GM12878 (cell line): ENCODE results near the gene FIGLA. TPM values are rescaled to one million over a fixed set of nuclear protein-coding genes. Genes with fewer than 3 reads are reported as not detected.

Experiments used
- ATAC-seq: fragments of 200-7000 bp; cut with Tn5 transposase; 3 replicates; pipeline ENCODE4 v1.9.1; 2020; ENCODE audit warnings: mild to moderate bottlenecking, moderate library complexity
- BruUV-seq: library from RNA; stranded (reverse); fragments of 400-500 nt; replicated peaks from 2 replicates; lab custom pipeline; 2021; lab: Mats Ljungman, UMichigan
- CTCF ChIA-PET: fragments of 300-600 bp; sonication (Branson Sonifier 250); formaldehyde crosslinking; extraction: SDS; loops from one replicate; lab custom pipeline; 2021; ENCODE audit warnings: inconsistent platforms; lab: Yijun Ruan, JAX
- POLR2A ChIA-PET: fragments of 350-600 bp; formaldehyde crosslinking; extraction: SDS; loops from one replicate; lab custom pipeline; 2021; ENCODE audit warnings: inconsistent platforms; lab: Charles Lee
- RAD21 ChIA-PET: fragments of 300-600 bp; sonication (Branson Sonifier 250); formaldehyde crosslinking; loops from one replicate; lab custom pipeline; 2023; ENCODE audit warnings: antibody characterized with exemption; ENCODE audit not compliant: unreplicated experiment; lab: Charles Lee
- SMC1A ChIA-PET: fragments of 300-600 bp; sonication (Branson Sonifier 250); formaldehyde crosslinking; loops from one replicate; lab custom pipeline; 2023; ENCODE audit not compliant: unreplicated experiment, uncharacterized antibody; lab: Charles Lee
- DNase-seq: peaks from one replicate; pipeline ENCODE4 v3.0.0-alpha.2; 2011; ENCODE audit warnings: low read depth, low spot score
- FAIRE-seq: peaks from 3 replicates; lab custom pipeline; 2011; peaks lifted over from hg19 to GRCh38; lab: Jason Lieb, UNC
- H2AFZ ChIP-seq: 2 replicates; pipeline ENCODE4 v1.6.0; 2011; ENCODE audit warnings: low read depth, low read length, control low read depth; ENCODE audit not compliant: control insufficient read depth
- H3K27ac ChIP-seq: 2 replicates; pipeline ENCODE4 v1.5.1; 2011; ENCODE audit warnings: control low read depth; ENCODE audit not compliant: control insufficient read depth, insufficient read depth
- H3K27me3 ChIP-seq, 2 experiments: replicated peaks in 1 of 2; 2 replicates each; pipeline versions ENCODE4 v1.6.0 to v1.6.1; 2011; ENCODE audit warnings: low read length in 1 of 2; ENCODE audit not compliant: control insufficient read depth in 2 of 2, insufficient read depth in 2 of 2
- H3K36me3 ChIP-seq, 2 experiments: 2 replicates each; pipeline ENCODE4 v1.5.1; 2011; ENCODE audit warnings: low read length in 1 of 2; ENCODE audit not compliant: control insufficient read depth in 2 of 2, insufficient read depth in 2 of 2
- H3K4me1 ChIP-seq: 2 replicates; pipeline ENCODE4 v1.6.1; 2011; ENCODE audit warnings: mild to moderate bottlenecking, low read length, moderate library complexity, mixed read lengths; ENCODE audit not compliant: control insufficient read depth, insufficient read depth
- H3K4me2 ChIP-seq: 2 replicates; pipeline ENCODE4 v1.6.0; 2011; ENCODE audit warnings: control low read depth; ENCODE audit not compliant: control insufficient read depth, insufficient read depth
- H3K4me3 ChIP-seq: fragments of 200-600 bp; sonication (generic); 2 replicates; pipeline ENCODE4 v1.5.1; 2016
- H3K79me2 ChIP-seq: 2 replicates; pipeline ENCODE4 v1.6.0; 2011; ENCODE audit warnings: low read length; ENCODE audit not compliant: control insufficient read depth, insufficient read depth
- H3K9ac ChIP-seq: 2 replicates; pipeline ENCODE4 v1.8.0; 2011; ENCODE audit warnings: low read length, control low read depth, mixed read lengths; ENCODE audit not compliant: control insufficient read depth, insufficient read depth
- H3K9me3 ChIP-seq: replicated peaks from 3 replicates; pipeline ENCODE4 v1.5.1; 2011; ENCODE audit warnings: mild to moderate bottlenecking, low read length; ENCODE audit not compliant: control insufficient read depth, insufficient read depth
- H4K20me1 ChIP-seq: 2 replicates; pipeline ENCODE4 v1.6.0; 2011; ENCODE audit not compliant: control insufficient read depth, insufficient read depth
- EGR1 ChIP-seq, 2 experiments: IDR thresholded peaks; 1 replicate in 1 of 2; 2 replicates in 1 of 2; pipeline ENCODE4 v1.6.1; 2011 to 2012; ENCODE audit warnings: low read depth in 2 of 2, low read length in 2 of 2, borderline replicate concordance in 1 of 2, mild to moderate bottlenecking in 1 of 2, moderate library complexity in 1 of 2
- JUNB ChIP-seq: IDR thresholded peaks from 2 replicates; pipeline ENCODE4 v1.6.1; 2016; ENCODE audit warnings: antibody characterized with exemption, mild to moderate bottlenecking
- KAT2A ChIP-seq: conservative IDR thresholded peaks from 2 replicates; pipeline ENCODE4 v1.6.1; 2011; ENCODE audit warnings: low read depth, low read length; ENCODE audit not compliant: control insufficient read depth
- KLF5 ChIP-seq: fragments of 450-650 bp; IDR thresholded peaks from 2 replicates; pipeline ENCODE4 v1.6.1; 2014; ENCODE audit warnings: mild to moderate bottlenecking; ENCODE audit not compliant: partially characterized antibody
- MYB ChIP-seq: fragments of 150-350 bp; IDR thresholded peaks from 2 replicates; pipeline ENCODE4 v1.6.1; 2014; ENCODE audit warnings: mild to moderate bottlenecking, low read depth, low read length, borderline replicate concordance
- NFIC ChIP-seq: IDR thresholded peaks from 2 replicates; pipeline ENCODE4 v1.6.1; 2012; ENCODE audit warnings: low read depth, mild to moderate bottlenecking, inconsistent platforms, low read length, moderate library complexity
- RAD51 ChIP-seq: fragments of 450-650 bp; IDR thresholded peaks from 2 replicates; pipeline ENCODE4 v1.6.1; 2016; ENCODE audit warnings: moderate library complexity, mild to moderate bottlenecking, inconsistent platforms
- RFX5 ChIP-seq: IDR thresholded peaks from 2 replicates; pipeline ENCODE4 v1.6.1; 2011; ENCODE audit warnings: low read depth, low read length, improper control_type of control experiment
- SMAD1 ChIP-seq: fragments of 450-650 bp; IDR thresholded peaks from 2 replicates; pipeline ENCODE4 v1.6.1; 2018; ENCODE audit warnings: mild to moderate bottlenecking, low read depth; ENCODE audit not compliant: partially characterized antibody
- SRF ChIP-seq, 2 experiments: IDR thresholded peaks; 2 replicates each; pipeline ENCODE4 v1.6.1; 2011; ENCODE audit warnings: low read depth in 2 of 2, low read length in 2 of 2, mild to moderate bottlenecking in 1 of 2, moderate library complexity in 1 of 2
- TBL1XR1 ChIP-seq: IDR thresholded peaks from 2 replicates; pipeline ENCODE4 v1.6.1; 2012; ENCODE audit warnings: low read depth, low read length, improper control_type of control experiment
- WGBS: methylation state at CpG from one replicate; pipeline ENCODE4 v1.1.6; 2016; ENCODE audit warnings: low lambda C conversion rate; ENCODE audit not compliant: insufficient replicate concordance, insufficient coverage; ENCODE audit errors: missing lambda C conversion rate; 5-methylcytosine and 5-hydroxymethylcytosine counted together
- in situ Hi-C: fragments of 300-500 bp; cut with MboI; formaldehyde crosslinking; loops from 9 replicates; pipeline ENCODE4 v1.14.3; 2018; ENCODE audit warnings: mixed read lengths
- intact Hi-C: fragments of 100-400 bp; cut with micrococcal nuclease; formaldehyde crosslinking; loops from one replicate; pipeline ENCODE4 v1.14.2; 2022; ENCODE audit not compliant: unreplicated experiment
- polyA plus RNA-seq, 11 experiments: library from polyadenylated mRNA; depleted of rRNA in 4 of 11; unstranded in 6 of 11; stranded (reverse) in 5 of 11; fragments of >200 nt; fragmentation: Nextera tagmentation in 4 of 11; fragmentation: Illumina TruSeq in 1 of 11; extraction: Ambion mirVana in 4 of 11; extraction: Trizol in 1 of 11; gene quantifications; 1 replicate in 1 of 11; 2 replicates in 10 of 11; pipeline versions ENCODE4 v1.2.1 to v1.2.3, GENCODE V29; 2011 to 2016; ENCODE audit warnings: inconsistent platforms in 2 of 11, missing spikeins in 2 of 11, low read depth in 1 of 11
- total RNA-seq, 4 experiments: library from RNA; depleted of rRNA in 3 of 4; stranded (reverse); fragments of >200 nt in 3 of 4; fragmentation: Illumina TruSeq in 1 of 4; extraction: Trizol in 1 of 4; gene quantifications; 2 replicates each; pipeline versions ENCODE4 v1.2.1 to v1.2.3, GENCODE V29; 2013 to 2021
- TF ChIP-seq, protein P1 (sequence below): IDR thresholded peaks from 2 replicates; pipeline ENCODE4 v1.6.1; 2012; ENCODE audit warnings: low read length, inconsistent platforms
- TF ChIP-seq, protein P2 (sequence below): fragments of 450-650 bp; formaldehyde crosslinking; IDR thresholded peaks from 2 replicates; pipeline ENCODE4 v1.5.0; 2022; ENCODE audit warnings: mild to moderate bottlenecking, missing genetic modification characterization
- TF ChIP-seq, protein P3 (sequence below): fragments of 450-650 bp; formaldehyde crosslinking; IDR thresholded peaks from 2 replicates; pipeline ENCODE4 v1.4.0; 2022; ENCODE audit warnings: mild to moderate bottlenecking, moderate library complexity

The FIGLA gene
- total and polyA plus RNA-seq, 10 of the 15 experiments (the other 5 are each of a cell fraction or from before 2014, with no cell fraction given), result not detected

DNA sequence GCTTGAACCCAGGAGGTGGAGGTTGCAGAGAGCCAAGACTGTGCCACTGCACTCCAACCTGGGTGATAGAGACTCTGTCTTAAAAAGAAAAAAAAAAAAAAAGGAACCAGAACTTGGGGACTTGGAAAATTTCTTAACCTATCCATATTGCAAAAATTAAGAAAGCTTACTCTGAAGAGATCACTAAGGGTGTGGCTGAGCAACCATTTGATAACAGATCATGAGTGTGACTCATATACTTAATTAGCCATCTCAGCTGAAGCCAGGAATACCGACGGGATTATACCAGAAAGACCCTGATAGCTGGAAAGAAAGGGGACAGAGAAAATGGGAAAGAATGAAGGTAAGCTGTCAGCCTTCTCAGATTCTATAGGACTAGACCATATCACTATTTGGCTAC lies 15.3 kb downstream of the FIGLA start:
- TF ChIP-seq SRF (IDR thresholded peaks at IDR 0.05; ENCODE audit: low read depth in 2 of 2, low read length in 2 of 2), result no peak
- TF ChIP-seq, protein P1, sequence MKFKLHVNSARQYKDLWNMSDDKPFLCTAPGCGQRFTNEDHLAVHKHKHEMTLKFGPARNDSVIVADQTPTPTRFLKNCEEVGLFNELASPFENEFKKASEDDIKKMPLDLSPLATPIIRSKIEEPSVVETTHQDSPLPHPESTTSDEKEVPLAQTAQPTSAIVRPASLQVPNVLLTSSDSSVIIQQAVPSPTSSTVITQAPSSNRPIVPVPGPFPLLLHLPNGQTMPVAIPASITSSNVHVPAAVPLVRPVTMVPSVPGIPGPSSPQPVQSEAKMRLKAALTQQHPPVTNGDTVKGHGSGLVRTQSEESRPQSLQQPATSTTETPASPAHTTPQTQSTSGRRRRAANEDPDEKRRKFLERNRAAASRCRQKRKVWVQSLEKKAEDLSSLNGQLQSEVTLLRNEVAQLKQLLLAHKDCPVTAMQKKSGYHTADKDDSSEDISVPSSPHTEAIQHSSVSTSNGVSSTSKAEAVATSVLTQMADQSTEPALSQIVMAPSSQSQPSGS, result no peak
- no peak for TF ChIP-seq RAD51
- no peak for TF ChIP-seq MYB
- no peak for TF ChIP-seq KLF5
- no peak for TF ChIP-seq RFX5
- TF ChIP-seq KAT2A, result no peak
- TF ChIP-seq, protein P2, sequence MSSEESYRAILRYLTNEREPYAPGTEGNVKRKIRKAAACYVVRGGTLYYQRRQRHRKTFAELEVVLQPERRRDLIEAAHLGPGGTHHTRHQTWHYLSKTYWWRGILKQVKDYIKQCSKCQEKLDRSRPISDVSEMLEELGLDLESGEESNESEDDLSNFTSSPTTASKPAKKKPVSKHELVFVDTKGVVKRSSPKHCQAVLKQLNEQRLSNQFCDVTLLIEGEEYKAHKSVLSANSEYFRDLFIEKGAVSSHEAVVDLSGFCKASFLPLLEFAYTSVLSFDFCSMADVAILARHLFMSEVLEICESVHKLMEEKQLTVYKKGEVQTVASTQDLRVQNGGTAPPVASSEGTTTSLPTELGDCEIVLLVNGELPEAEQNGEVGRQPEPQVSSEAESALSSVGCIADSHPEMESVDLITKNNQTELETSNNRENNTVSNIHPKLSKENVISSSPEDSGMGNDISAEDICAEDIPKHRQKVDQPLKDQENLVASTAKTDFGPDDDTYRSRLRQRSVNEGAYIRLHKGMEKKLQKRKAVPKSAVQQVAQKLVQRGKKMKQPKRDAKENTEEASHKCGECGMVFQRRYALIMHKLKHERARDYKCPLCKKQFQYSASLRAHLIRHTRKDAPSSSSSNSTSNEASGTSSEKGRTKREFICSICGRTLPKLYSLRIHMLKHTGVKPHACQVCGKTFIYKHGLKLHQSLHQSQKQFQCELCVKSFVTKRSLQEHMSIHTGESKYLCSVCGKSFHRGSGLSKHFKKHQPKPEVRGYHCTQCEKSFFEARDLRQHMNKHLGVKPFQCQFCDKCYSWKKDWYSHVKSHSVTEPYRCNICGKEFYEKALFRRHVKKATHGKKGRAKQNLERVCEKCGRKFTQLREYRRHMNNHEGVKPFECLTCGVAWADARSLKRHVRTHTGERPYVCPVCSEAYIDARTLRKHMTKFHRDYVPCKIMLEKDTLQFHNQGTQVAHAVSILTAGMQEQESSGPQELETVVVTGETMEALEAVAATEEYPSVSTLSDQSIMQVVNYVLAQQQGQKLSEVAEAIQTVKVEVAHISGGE (CRISPR knock-in tag), result no peak
- no peak for TF ChIP-seq SMAD1
- no peak for TF ChIP-seq NFIC
- TF ChIP-seq, protein P3, sequence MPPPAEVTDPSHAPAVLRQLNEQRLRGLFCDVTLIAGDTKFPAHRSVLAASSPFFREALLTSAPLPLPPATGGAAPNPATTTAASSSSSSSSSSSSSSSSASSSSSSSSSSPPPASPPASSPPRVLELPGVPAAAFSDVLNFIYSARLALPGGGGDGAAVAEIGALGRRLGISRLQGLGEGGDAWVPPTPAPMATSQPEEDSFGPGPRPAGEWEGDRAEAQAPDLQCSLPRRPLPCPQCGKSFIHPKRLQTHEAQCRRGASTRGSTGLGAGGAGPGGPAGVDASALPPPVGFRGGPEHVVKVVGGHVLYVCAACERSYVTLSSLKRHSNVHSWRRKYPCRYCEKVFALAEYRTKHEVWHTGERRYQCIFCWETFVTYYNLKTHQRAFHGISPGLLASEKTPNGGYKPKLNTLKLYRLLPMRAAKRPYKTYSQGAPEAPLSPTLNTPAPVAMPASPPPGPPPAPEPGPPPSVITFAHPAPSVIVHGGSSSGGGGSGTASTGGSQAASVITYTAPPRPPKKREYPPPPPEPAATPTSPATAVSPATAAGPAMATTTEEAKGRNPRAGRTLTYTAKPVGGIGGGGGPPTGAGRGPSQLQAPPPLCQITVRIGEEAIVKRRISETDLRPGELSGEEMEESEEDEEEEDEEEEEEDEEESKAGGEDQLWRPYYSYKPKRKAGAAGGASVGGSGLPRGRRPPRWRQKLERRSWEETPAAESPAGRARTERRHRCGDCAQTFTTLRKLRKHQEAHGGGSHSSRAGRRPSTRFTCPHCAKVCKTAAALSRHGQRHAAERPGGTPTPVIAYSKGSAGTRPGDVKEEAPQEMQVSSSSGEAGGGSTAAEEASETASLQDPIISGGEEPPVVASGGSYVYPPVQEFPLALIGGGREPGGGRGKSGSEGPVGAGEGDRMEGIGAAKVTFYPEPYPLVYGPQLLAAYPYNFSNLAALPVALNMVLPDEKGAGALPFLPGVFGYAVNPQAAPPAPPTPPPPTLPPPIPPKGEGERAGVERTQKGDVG, result no peak
- TF ChIP-seq TBL1XR1, result no peak
- TF ChIP-seq JUNB, result no peak
- no peak for TF ChIP-seq EGR1 (IDR thresholded peaks at IDR 0.05; ENCODE audit: borderline replicate concordance in 1 of 2, low read depth in 2 of 2, low read length in 2 of 2)
- DNase-seq, result no peak
- no peak for ATAC-seq
- Histone ChIP-seq H4K20me1 (0 out of 2 replicates have a peak, but pooled peaks cover 3% of the 10 kb centered on the region), H2AFZ (no peak overlapping the region), H3K27ac (no peak overlapping the region), H3K9ac (no peak overlapping the region), H3K4me2 (no peak overlapping the region), H3K9me3 (peaks cover 2% of the 10 kb centered on the region; the same call in 2 of the 3 replicates), H3K79me2 (no peaks in the 10 kb centered on the region), H3K36me3 (no peaks in the 10 kb centered on the region), H3K4me3 (no peak overlapping the region), H3K27me3 (peaks cover 0 to 5% of the 10 kb centered on the region in 2 experiments; a peak in 1 of 4 replicates), H3K4me1 (no peaks in the 10 kb centered on the region)
- ChIA-PET SMC1A (interaction anchor here (1.4 kb wide), 1 partner anchor 14 kb away, joined by 4 read pairs; no protein-coding TSS in a partner anchor), POLR2A (no interaction called here), CTCF (interaction anchor here (0.6 kb wide), 2 partner anchors 510 to 717 kb away, joined by 3 to 4 read pairs; no protein-coding TSS in a partner anchor), RAD21 (no interaction called here)
- no peak for FAIRE-seq
- BruUV-seq, result no TSS peak
- in situ Hi-C loops, result no loop called here
- intact Hi-C loops, result no loop called here
- WGBS, result 16% methylated on average over 2 of the region's 2 CpGs
